Pons (tissue), 1 donor: ENCODE data around the gene KCNAB1.
"Not testable (repeated sequence)": the region's sequence is repeated elsewhere in the genome, so short reads cannot be mapped to it uniquely, and the experiment has no call there.

Source experiments
- DNase-seq: peaks from one replicate; pipeline ENCODE4 v3.0.0-alpha.2; 2016; ENCODE audit warnings: low spot score

KCNAB1 gene

GRCh38 chr3:156222381-156222780 is 102.0 kb downstream of the KCNAB1 start:
- DNase-seq: not testable (repeated sequence)

GRCh38 chr3:156224046-156224445 is 103.7 kb downstream of the KCNAB1 start:
- DNase-seq: not testable (repeated sequence)

GRCh38 chr3:156226676-156227420 is 106.5 kb downstream of the KCNAB1 start:
- no peak for DNase-seq

GRCh38 chr3:156227704-156228103 is 107.3 kb downstream of the KCNAB1 start:
- DNase-seq: no peak

- no peak for DNase-seq
Observed at GRCh38 chr3:156230278-156230900, 110.0 kb downstream of the KCNAB1 start.

GRCh38 chr3:156231221-156231620 is 110.8 kb downstream of the KCNAB1 start:
- not testable (repeated sequence) for DNase-seq

DNA sequence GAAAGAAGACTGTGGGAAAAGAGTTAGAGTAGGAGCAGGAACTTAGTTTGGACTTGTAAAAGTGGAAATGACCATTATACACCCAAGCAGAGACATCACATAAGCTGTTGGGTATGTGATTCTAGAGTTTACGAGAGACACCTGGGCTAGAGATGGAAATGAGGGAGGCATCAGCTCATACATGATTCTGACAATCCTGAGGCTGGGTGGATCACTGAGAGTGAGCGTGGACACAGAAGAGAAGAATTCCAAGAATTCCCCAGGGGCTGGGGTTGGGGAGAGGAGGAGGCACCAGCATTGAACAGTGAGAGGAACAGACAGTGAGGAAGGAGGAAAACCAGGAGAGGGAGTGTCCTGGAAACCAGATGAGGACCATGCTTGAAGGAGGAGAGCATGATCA is 113.5 kb downstream of the KCNAB1 start:
- DNase-seq: no peak

- no peak for DNase-seq
Observed at GRCh38 chr3:156236556-156237260, 116.3 kb downstream of the KCNAB1 start.

GRCh38 chr3:156240642-156241041 is 120.3 kb downstream of the KCNAB1 start:
- no peak for DNase-seq

GRCh38 chr3:156246961-156247725 is 126.8 kb downstream of the KCNAB1 start:
- DNase-seq: peak; percentile 7

DNA sequence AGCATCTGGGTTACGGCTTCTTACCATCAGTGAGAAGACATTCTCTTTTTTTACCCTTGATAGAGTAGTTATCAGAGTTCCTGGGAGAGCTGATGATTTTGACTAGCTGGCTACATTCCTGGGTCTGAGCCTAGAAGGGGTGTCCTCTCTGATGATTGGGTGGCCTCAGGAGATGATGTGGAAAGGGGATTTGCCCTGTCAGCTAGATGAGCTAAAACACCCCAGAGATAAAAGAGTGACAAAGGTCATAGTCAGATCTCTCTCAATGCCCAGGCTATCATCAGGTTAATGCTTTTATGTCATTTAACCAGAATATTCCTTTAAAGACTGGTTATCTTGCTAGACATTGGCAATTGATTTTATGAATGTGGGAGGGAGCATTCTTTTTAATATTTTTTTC is 130.2 kb downstream of the KCNAB1 start:
- DNase-seq: no peak

- DNase-seq: no peak
Observed at GRCh38 chr3:156251424-156251823, 131.0 kb downstream of the KCNAB1 start.

GRCh38 chr3:156252656-156253055 is 132.3 kb downstream of the KCNAB1 start:
- no peak for DNase-seq

GRCh38 chr3:156253150-156253549 is 132.8 kb downstream of the KCNAB1 start:
- no peak for DNase-seq

DNA sequence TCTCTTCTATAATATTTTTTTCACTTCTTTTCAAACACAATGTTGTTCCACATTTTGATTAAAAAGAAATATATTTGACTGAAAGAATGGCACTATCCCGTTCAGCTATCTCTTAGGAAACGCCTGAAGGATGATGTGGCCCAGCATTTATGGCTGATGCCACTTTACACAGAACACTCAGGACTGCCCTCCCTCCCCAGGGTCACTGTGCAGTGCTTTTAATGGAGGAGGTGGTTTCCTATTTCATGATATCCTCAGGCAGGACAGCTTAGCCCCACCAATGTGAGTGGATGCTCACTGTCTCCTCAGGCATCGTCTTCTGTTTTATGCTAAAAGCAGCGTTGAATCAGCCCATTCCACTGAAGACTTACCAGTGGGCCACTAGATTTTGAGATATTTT is 135.9 kb downstream of the KCNAB1 start:
- no peak for DNase-seq

DNA sequence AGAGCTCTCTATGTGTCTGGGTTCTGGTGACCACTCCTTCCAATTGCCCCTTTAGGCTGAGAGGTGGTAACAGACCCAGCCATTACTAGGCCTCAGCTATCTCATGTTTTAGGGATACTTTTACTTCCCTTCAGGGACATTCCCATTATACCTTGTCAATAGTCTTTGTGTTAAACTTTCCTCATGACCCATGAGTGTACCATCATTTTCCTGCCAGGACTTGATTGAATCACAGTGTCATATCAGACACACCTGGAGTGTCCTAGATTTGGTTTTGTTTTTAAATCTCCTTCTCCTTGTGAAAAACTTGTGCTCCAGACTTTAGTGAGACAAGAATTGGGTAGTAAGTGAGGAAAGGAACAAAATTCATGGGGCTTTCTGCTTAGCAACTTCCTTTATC is 136.6 kb downstream of the KCNAB1 start:
- no peak for DNase-seq

DNA sequence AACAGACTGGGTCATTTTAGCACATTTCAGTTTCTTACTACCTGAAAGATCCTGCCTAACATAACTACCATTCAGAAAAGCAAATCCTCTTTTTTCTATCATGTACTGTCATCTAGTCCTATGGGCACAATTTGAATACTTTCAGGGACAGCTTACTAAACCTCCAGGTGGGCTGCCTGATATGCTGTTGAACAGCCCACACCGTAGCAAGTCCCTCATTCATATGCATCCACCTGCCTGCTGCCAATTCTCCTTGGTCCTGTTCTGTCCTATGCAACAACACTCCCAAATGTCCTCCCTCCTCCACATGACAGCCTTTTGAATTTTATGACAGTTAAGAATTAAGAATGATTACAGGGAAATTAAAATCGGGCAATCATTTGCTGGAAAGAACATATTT is 137.9 kb downstream of the KCNAB1 start:
- no peak for DNase-seq

DNA sequence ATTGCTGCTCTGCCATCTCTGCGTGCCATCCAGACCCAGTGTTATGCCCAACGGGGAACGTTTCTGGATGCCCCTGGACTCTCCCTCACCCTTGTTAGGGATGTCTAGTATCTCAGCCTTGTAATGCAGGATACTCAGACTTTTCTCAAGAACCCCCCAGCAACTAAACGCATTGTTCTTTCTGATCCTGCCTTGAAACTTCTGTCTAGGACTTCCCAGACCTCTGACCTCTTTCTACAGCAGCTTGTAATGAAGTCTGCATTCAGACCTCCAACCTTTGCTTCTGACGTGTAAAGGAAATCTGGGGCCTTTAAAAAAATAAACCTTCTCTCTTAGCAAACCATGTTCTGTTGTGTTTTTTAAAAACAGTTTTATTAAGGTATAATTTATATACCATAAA is 139.5 kb downstream of the KCNAB1 start:
- no peak for DNase-seq

- no peak for DNase-seq
Observed at GRCh38 chr3:156260331-156260730, 140.0 kb downstream of the KCNAB1 start.

DNA sequence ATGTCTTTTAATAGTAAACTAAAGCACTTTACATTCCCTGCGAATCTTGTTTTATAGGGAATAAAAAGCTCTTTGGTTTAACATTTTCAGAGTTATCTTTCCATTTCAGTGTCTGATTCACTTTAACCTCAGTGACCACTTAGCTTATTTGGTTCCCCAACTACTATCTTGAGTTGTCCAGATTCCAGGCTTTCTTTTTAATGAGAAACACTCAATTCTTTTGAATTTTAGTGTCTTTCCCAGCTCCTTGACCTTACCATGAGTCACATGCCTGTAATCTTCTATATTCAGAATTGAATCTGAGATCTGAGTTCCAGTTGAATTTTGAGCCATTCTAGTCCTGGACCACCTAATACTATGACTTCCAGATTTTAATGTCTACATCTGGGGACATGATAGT is 144.4 kb downstream of the KCNAB1 start:
- no peak for DNase-seq

- DNase-seq: no peak
Observed at GRCh38 chr3:156271508-156271907, 151.1 kb downstream of the KCNAB1 start.

GRCh38 chr3:156271995-156272719 is 151.8 kb downstream of the KCNAB1 start:
- DNase-seq: no peak
